Stomach (tissue), 4 donors: Measurements from ENCODE around the gene TPST2.

Experiments used
- EP300 ChIP-seq: sonication (generic); formaldehyde crosslinking; IDR thresholded peaks from one replicate; pipeline ENCODE4 v1.6.1; 2017; ENCODE audit warnings: antibody characterized with exemption
- POLR2A ChIP-seq, 4 donors: fragments of 450-650 bp; IDR thresholded peaks; one replicate each; pipeline ENCODE4 v1.6.1; 2016; ENCODE audit warnings: antibody characterized with exemption in 4 of 4, control low read depth in 2 of 4, mild to moderate bottlenecking in 1 of 4, moderate library complexity in 1 of 4

- TF ChIP-seq EP300 (no peak), POLR2A (IDR thresholded peaks at IDR 0.05) (no peak)
Observed at GRCh38 chr22:26536056-26536761, 53.7 kb downstream of the TPST2 start.
